NCI-H69 (cell line): ENCODE measurements around the gene RB1.
"Not testable (repeated sequence)": the region's sequence is repeated elsewhere in the genome, so short reads cannot be mapped to it uniquely, and the experiment has no call there.

Experiments
- DNase-seq: peaks from one replicate; lab custom pipeline; 2025; lab: John Stamatoyannopoulos, UW

RB1 gene

DNA sequence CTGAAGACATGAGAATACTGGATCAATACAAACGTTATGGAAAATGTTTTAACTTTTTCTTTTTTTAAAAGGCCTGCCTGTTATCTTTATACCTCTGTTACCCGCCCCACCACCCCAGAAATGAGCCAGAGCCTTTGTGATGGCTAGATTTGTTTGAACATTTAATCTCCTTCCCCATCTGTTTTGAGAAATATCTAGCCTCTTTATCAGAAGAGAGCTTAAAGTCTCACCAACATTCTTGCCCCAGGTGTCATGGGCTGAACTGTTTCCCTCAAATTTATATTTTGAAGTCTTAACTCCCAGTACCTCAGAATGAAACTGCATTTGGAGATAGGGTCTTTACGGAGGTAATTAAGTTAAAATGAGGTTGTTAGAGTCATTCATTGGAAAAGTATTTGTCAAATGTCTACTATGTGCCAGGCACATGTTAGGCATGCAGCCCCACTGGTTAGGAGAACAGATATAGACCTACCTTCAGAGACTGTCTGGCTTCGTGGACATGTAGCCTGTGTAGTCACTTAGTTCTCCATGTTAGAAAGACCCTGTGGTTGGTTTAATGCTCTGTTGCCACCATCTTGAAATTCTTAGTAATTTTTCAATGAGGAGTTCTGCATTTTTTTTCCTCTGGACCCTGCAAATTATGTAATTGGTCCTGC lies 6.3 kb upstream of the RB1 start:
- no peak for DNase-seq

DNA sequence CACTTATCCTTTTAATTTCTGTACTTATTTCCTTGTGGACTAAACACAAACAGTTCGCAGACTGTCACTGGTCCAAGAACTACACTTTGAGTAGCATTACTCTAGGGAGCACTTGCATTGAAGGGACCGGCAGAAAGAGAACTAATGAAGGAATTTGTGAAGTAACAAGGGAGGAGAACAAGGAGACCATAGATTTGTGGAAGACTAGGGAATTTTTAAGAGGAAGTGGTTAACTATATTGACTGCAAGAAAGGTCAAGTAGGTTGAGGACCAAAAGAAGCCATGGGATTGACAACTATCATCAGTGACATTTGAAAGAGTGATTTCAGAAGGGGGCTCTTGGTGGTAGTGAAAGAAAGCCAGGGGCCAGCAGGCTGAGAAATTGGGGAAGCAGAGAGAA lies 4.0 kb upstream of the RB1 start:
- DNase-seq, result no peak

DNA sequence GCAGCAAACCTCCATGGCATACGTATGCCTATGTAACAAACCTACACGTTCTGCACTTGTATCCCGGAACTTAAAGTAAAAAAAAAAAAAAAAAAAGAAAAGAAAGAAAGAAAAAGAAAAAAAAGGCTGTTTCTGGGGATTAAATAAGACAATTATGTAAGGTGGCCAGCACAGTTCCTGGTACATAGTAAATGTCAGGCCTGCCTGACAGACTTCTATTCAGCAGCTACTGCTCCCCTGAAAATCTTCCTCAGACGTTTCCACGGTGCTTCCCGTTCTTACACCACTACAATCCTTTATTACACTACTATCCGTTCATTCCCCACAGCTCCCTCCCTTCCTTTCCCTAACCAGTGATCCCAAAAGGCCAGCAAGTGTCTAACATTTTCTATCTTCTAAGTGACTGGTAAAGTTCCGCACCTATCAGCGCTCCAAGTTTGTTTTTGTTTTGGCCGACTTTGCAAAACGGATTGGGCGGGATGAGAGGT lies 636 bp upstream of the RB1 start:
- DNase-seq, result no peak

DNA sequence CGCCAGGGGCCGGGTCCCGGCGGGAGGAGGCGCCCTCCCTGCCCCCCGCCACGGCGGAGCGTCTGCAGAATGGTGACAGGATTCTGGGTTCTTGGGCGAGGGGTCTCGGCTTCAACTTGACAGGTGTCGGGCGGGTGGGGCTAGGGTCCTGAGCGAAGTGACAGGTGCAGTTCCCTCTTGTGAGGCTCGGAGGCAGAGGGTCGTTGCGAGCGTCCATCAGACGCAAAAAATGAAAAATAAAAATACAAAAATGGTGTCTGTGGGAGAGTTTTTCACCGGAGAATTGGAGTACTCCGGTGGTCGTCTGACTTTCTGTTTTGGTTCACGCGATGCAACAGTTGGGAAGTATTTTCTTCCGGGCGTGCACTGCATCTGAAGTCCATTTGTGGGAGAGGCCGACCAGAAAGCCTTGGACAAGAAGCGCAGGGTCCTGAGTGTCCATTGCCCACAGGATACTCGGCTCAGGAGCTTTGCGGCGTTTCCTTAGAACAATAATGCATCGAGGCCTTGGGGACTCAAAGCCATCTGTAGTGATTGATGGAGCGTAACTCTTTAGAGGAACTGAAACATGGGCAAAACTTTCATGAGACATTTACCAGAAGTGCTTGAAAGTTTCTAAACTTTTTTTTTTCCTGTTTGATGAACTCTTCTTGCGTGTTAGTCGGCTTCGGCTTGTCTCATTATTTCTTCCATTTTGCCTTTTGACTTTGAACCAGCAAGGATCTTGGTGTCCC lies 759 bp downstream of the RB1 start:
- peak; percentile 36 for DNase-seq

DNA sequence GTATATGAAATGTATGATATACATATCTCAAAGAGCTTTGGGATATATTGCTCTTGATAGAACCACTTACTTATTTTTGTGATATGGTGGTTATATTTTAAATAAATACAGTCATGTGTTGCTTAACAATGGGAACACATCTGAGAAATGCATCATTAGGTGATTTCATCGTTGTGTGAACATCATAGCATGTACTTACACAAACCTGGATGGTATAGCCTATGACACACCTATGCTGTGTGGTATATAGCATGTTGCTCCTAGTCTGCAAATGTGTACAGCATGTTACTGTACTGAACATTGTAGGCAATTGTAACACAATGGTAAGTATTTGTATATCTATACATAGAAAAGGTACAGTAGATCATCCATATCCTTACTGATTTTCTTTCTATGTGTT lies 7.7 kb downstream of the RB1 start:
- DNase-seq, result no peak

DNA sequence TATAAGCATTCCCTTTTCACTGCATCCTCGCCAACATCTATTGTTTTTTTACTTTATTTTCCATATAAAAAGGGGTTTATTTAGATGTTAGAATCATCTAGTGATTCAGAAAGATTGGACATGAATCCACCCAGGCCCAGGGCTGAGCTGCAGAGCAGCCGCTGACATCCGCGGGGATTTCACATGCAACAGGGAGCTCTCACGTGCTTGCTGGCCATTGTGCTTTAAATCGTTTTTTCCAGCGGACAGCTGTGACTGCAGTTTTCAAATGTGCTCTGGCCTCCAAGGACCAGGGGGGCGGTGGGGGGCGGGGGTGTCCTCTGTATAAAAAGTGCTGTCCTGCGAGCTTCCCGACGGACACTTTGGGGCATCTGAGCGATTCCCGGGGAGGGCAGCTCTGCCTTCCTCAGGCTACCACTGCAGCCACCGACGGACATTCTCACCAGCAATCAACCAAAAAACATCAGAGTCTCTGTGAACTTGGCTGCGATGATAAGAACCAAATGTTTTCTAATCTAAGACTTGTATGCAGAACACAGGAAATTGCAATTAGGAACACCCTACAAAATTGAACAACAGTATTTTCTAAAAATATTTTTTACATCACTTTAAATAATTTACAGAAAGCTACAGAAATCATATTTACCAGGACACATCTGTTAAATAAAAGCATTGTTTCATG lies 12.6 kb downstream of the RB1 start:
- no peak for DNase-seq

DNA sequence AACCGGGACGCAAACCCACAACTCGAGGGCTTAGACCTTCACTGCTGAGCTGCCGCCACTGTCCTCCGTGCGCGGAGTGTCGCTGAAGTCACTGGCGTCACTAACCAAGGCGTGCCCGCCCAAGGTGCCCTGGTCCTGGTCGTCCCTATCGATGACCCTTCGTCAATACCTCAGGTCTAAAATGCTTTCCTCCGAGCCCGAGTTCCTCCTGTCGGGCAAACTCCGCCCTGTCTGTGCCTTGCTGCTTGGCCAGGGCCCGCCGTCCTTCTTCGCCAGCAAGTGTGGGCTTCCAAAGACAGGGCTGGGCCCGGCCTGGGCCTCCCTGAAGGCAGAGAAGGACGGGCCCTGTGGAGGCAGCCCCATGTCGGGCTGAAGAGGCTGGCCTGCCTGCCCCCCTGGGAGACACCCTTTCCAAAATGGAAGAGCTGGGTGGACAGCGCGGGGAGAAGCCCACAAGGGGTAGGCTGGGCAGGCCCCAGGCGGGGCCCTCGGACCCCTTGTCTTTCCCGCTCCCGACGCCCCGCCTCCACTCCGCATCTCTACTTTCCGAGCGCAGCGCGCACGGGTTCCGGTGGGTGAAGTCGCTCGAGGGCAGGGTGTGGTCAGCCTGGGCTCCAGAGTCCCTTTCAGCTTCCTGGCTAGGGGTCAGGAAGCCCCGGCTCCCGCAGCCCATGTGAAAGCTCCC lies 13.4 kb downstream of the RB1 start:
- DNase-seq, result no peak

DNA sequence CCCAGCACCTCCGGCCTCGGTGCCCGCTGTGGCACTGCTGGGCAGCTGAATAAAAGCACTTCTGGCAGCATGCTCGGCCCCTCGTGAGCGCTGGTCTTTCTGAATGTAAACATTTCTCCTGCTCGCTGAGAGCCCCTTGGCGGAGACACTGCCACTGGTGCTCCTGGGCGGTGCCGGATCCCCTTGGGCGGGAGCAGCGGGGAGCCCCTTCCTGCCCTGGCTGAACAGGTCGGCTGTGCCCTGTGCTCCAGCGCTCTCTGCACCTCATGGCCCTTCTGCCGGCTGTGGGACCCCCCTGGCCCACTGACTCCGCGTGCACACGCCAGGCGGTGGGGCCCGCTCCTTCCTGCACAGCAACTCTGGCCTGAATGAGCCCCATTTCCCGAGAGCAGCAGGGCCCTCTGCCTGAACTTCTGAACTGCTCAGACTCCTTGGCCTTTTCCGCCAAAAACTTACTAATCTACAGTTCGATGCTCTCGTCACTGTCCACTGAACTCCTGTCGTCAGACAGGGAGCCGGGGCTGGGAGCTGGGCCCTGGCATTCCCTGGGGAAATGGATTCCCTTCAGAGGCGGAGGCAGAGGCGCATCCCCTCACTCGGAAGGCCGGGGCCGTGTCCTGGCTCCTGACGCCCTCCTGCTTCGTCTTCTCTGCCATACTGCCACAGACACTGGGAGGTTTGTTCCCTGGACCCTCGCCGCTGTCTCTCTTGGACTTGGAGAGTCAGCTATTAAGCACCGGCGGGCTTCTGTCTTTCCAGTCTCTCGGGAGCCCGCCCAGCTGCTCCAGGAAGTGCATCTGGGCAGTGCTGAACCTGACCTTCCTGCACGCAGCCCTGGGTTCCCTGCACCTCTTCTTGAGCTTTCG lies 14.2 kb downstream of the RB1 start:
- no peak for DNase-seq

DNA sequence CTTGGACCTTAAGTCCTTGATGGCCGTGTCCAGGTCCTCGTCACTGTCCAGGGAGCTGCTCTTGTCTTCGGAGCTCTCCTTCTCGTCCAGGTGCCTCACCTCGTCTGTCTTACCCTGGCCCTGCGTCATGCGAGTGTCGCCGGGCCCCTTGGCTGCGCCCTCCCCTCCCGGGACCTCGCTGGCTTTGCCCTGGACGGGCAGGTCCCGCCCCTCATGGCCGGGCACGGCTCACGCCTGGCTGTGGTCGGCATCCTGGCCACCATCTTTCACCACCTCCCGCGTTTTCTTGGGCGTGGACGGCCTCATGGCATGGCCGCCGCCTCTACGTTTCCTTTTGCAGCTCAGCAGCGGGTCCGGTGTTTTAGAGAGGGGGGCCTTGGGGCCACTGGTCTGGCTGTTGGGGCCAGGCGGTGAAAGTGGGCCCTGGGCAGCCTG lies 14.8 kb downstream of the RB1 start:
- no peak for DNase-seq

DNA sequence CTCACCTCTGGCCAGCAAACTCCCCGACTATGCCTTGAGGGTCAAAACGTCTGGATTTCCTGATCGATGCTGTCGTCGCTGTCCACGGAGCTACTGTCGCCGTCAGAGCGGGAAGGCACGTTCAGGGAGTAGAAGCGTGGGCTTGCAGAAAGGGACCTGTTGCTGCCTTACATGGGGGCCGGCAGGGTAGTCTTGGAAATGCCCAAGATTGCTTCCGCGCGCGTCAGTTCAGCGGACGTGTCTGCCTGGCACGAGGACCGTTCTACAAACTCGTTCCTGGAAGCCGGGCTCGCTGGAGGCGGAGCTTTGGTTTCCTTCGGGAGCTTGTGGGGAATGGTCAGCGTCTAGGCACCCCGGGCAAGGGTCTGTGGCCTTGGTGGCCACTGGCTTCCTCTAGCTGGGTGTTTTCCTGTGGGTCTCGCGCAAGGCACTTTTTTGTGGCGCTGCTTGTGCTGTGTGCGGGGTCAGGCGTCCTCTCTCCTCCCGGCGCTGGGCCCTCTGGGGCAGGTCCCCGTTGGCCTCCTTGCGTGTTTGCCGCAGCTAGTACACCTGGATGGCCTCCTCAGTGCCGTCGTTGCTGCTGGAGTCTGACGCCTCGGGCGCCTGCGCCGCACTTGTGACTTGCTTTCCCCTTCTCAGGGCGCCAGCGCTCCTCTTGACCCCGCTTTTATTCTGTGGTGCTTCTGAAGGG lies 15.4 kb downstream of the RB1 start:
- DNase-seq, result no peak

DNA sequence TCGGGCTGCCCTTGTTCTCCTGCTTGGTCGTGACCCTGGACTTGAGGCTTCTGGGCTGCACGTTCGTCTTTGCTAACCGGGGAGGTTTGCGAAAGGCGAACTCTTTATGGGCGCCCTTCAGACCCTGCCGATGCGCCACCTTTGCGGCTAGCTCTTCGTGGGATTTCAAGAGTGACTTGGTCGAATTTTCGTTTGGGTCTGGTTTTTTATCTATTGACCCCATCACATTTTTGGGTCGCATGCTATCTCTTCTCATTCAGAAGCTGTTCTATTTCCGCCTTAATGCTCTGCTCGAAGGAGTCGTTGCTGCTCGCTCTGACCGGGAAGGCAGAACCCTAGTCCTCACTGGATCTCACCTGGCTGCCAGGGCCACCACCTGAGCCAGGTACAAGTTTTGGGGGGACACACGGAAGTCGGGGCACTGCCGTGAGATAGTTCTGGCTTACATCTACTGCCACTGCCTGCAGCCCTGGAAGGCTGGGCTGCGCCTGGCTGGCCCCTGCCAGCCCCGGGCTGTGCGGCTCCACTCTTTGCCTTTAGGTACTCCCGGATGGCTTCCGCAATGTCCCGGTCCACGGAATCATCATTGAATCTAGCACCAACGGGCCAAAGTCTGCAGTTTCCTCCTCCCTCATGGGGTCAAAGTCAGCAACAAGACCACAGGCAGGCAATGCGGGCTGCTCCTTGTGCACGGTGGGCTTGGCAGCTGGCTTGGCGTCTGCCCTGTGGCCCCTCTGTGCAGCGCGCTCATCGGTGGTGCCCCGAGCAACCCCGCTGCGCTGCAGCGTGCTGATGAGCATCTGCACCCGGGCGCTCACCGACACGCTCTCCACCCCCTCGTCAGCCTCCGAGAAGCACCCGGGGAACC lies 16.2 kb downstream of the RB1 start:
- DNase-seq, result no peak

DNA sequence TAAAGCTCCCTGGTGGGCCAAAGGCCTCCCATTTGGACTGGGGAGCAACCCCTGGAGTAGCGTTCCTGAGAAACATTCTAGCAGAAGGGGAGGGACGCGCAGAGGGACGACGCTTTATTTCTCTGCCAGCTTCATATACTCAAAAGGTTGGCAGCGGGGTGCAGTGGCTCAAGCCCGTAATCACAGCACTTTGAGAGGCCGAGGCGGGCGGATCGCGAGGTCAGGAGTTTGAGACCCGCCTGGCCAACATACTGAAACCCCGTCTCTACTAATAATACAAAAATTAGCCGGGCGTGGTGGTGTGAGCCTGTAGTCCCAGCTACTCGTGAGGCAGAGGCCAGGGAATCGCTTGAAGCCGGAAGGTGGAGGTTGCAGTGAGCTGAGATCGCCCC lies 16.8 kb downstream of the RB1 start:
- DNase-seq, result no peak

DNA sequence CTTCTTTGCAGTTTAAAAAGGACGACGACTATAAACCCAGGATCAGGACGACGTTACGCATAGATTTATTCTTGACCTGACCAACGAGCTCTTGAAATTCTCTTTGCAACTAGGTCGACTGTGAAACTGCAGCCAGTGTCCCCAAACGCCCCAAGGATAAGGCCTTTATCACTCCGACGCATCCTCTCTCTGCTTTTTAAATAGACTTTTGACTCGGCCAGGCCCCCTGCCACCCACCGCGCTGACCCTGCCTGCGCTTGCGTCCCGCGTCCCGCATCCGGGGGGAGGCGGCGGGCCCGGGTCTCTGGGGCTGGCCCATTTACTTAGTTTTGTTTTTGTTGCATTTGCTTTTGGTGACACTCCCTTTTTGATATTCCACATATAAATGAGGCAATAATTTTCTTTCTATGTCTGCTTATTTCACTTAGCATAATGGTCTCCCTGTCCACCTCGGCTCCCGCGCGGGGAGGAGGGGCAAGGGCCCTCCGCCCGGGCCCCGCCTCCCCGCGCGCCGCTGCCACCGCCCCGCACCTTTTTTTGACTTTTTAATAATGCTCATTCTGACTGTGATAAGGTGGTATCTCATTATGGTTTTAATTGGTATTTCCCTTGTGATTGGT lies 17.4 kb downstream of the RB1 start:
- DNase-seq, result no peak

DNA sequence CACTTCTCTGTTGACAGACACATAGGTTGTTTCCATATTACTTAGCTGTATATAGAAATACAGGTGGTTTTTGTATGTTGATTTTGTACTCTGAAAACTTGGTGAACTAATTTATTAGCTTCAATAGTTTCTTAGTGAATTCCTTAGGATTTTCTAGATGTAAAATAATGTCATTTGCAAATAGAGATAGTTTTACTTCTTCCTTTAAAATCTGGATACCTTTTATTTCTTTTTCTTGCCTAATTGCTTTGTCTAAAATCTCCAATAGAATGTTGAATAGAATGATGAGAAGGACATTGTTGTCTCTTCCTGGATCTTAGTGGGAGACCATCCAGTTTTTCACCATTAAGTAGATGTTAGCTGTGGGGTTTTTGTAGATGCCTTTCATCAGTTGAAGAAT lies 18.7 kb downstream of the RB1 start:
- no peak for DNase-seq

DNA sequence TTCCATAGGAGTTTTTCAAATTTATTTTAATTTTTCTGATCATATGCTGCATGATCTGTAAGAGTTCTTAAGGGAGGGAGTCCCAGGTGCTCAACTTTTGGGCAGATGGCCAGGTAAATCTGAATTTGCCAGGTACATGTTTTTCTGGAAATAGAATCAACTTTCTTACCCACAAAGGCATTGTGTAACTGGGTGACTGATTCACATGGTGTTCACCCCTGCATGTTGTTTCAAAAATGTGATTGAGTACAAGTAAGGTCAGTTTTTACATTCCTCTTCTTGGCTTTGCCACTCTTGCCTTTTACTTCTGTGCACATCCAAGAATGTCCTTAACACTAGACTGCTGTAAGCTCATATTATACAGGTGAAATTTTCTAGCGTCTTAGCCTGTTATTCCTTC lies 30.4 kb downstream of the RB1 start:
- no peak for DNase-seq

DNA sequence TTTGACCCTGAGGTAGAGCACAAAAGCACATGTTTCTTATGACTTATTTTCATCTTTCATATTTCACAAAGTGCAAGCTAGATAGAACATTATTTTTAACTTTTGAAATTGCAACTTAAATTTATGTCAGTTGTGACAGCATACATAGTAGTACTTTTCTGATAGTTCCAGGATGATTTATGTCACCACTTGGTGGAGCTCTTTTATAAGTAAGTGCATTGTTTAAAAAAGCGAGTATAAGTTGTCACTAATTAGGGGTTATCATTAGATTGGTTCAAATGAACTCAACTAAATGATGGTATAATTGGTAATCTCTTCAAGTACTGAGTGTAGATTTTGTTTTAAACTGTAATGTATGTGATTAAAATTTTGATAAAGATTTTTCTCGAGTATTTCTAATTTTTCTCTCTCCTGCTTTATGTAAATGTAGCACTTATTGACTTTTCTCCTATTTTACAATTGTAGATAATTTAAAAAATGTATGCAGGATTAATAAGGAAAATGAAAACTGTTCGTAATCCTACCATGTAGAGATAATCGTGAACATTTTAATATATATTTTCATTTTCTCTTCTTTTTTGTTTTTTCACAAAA lies 31.1 kb downstream of the RB1 start:
- peak; percentile 65 for DNase-seq

DNA sequence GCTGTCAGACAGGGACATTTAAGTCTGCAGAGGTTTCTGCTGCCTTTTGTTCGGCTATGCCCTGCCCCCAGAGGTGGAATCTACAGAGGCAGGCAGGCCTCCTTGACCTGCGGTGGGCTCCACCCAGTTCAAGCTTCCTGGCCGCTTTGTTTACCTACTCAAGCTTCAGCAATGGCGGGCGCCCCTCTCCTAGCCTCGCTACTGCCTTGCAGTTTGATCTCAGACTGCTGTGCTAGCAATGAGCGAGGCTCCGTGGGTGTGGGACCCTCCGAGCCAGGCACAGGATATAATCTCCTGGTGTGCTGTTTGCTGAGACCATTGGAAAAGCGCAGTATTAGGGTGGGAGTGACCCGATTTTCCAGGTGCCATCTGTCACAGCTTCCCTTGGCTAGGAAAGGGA lies 35.6 kb downstream of the RB1 start:
- DNase-seq, result not testable (repeated sequence)

DNA sequence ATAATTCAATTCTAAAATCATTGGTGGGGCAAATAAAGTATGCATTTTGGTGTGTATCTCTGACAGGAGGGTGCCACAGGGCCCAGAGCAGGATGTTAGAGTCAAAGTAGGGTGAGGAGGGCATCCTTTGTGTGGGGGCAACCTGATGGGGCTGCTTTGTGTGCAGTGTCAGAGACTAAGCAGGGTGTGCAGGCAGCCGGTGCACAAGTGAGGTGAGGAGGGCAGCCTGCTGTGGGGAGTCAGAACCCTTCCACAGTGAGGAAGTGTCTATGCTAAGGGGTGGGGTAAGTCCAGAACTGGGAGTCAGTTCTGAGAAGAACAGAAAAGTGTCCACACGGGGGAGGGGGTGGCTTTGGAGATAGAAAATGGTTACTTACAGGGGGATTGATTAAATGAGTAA lies 40.7 kb downstream of the RB1 start:
- no peak for DNase-seq

DNA sequence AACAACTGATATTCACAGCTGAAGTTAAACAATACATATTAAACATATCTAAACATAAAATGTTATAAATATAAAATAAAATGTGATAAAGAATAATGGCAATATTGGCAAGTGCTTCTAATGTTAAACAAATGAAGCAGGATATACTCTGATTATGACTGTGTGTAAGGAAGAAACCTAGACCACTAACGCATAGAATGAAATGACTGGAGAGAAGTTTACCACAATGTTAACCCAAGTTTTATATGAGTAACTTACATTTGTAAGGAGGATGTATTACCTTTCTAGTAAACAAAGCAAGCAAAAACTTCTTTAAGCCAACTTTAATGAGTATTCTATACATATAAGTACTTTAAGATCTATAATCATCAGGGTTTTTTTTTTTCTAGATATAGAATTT lies 43.0 kb downstream of the RB1 start:
- no peak for DNase-seq
